K562 (cell line): Measurements from ENCODE around the gene PPP1R14B. TPM values are rescaled to one million over a fixed set of nuclear protein-coding genes. Genes with fewer than 3 reads are reported as not detected.
A peak's percentile ranks its signal among the peaks of the same experiment; 100 is the strongest.

Source experiments
- ATAC-seq: fragments of 200-7000 bp; cut with Tn5 transposase; 3 replicates; pipeline ENCODE4 v1.9.1; 2020; ENCODE audit warnings: moderate library complexity
- BruUV-seq: library from RNA; stranded (reverse); fragments of 400-500 nt; replicated peaks from 2 replicates; lab custom pipeline; 2021; lab: Mats Ljungman, UMichigan
- CTCF ChIA-PET: fragments of 300-600 bp; formaldehyde crosslinking; extraction: SDS; loops from one replicate; lab custom pipeline; 2021; ENCODE audit warnings: low intra/inter-chr PET ratio; lab: Yijun Ruan, JAX
- POLR2A ChIA-PET: fragments of 300-600, 350-650 bp; sonication (Branson Sonifier 250); formaldehyde crosslinking; extraction: SDS; loops from one replicate; lab custom pipeline; 2021; ENCODE audit warnings: antibody characterized with exemption, inconsistent platforms; lab: Yijun Ruan, JAX
- DNase-seq, 4 experiments: peaks; one replicate each; pipeline versions ENCODE4 v3.0.0 to v3.0.0-alpha.2; 2011 to 2018; ENCODE audit warnings: low spot score in 3 of 4, mixed read lengths in 3 of 4; ENCODE audit errors: extremely low read depth in 1 of 4
- FAIRE-seq: peaks from 2 replicates; lab custom pipeline; 2011; peaks lifted over from hg19 to GRCh38; lab: Jason Lieb, UNC
- H2AFZ ChIP-seq: 2 replicates; pipeline ENCODE4 v1.6.0; 2011; ENCODE audit warnings: low read depth, low read length, control low read depth, inconsistent platforms
- H3K27ac ChIP-seq: fragments of 200-600 bp; 3 replicates; pipeline ENCODE4 v1.8.0; 2011; ENCODE audit warnings: low read depth, mild to moderate bottlenecking, control low read depth, inconsistent platforms, low read length, moderate library complexity, mixed read lengths; ENCODE audit errors: extremely low read depth
- H3K27me3 ChIP-seq, 2 experiments: fragments of 300-600 bp in 1 of 2; 2 replicates in 1 of 2; 3 replicates in 1 of 2; pipeline versions ENCODE4 v1.6.0 to v1.8.0; 2011; ENCODE audit warnings: inconsistent platforms in 2 of 2, low read length in 2 of 2, mild to moderate bottlenecking in 1 of 2, mixed read lengths in 1 of 2, moderate library complexity in 1 of 2; ENCODE audit not compliant: control insufficient read depth in 2 of 2, insufficient read depth in 2 of 2
- H3K36me3 ChIP-seq: fragments of 300-600 bp; 3 replicates; pipeline ENCODE4 v1.8.0; 2011; ENCODE audit warnings: mild to moderate bottlenecking, low read length, inconsistent platforms; ENCODE audit not compliant: control insufficient read depth, insufficient read depth
- H3K4me1 ChIP-seq, 2 experiments: fragments of 200-600 bp in 1 of 2; replicated peaks in 1 of 2; 2 replicates in 1 of 2; 3 replicates in 1 of 2; pipeline versions ENCODE4 v1.5.1 to v1.8.0; 2011; ENCODE audit warnings: inconsistent platforms in 2 of 2, low read length in 2 of 2, mild to moderate bottlenecking in 1 of 2, mixed read lengths in 1 of 2, moderate library complexity in 1 of 2; ENCODE audit not compliant: control insufficient read depth in 2 of 2, insufficient read depth in 2 of 2
- H3K4me2 ChIP-seq: 2 replicates; pipeline ENCODE4 v1.6.1; 2011; ENCODE audit warnings: low read length, control low read depth, inconsistent platforms, mixed read lengths; ENCODE audit not compliant: insufficient read depth
- H3K4me3 ChIP-seq: fragments of 200-600 bp; sonication (generic), shearing (Covaris generic); 2 replicates; pipeline ENCODE4 v1.5.1; 2016; ENCODE audit warnings: control low read depth, inconsistent platforms
- H3K79me2 ChIP-seq: fragments of 200-600 bp; 3 replicates; pipeline ENCODE4 v1.8.0; 2011; ENCODE audit warnings: low read length, inconsistent platforms; ENCODE audit not compliant: control insufficient read depth, insufficient read depth
- H3K9ac ChIP-seq, 2 experiments: 2 replicates each; pipeline versions ENCODE4 v1.6.0 to v1.6.1; 2011; ENCODE audit warnings: low read depth in 2 of 2, low read length in 2 of 2, control low read depth in 1 of 2, inconsistent platforms in 1 of 2, mild to moderate bottlenecking in 1 of 2, mixed read lengths in 1 of 2; ENCODE audit not compliant: insufficient read depth in 1 of 2
- H3K9me1 ChIP-seq: one replicate; pipeline ENCODE4 v1.6.0; 2011; ENCODE audit warnings: inconsistent platforms, mild to moderate bottlenecking, low read length, moderate library complexity; ENCODE audit not compliant: control insufficient read depth, insufficient read depth
- H3K9me3 ChIP-seq: replicated peaks from 2 replicates; pipeline ENCODE4 v1.5.1; 2011; ENCODE audit warnings: low read depth, low read length, inconsistent platforms; ENCODE audit not compliant: control insufficient read depth, insufficient read depth
- H4K20me1 ChIP-seq: replicated peaks from 2 replicates; pipeline ENCODE4 v1.6.1; 2011; ENCODE audit warnings: low read length, inconsistent platforms, mixed read lengths; ENCODE audit not compliant: control insufficient read depth, insufficient read depth
- KHSRP ChIP-seq: fragments of 450-650 bp; IDR thresholded peaks from 2 replicates; pipeline ENCODE4 v1.6.1; 2017
- POLR2A ChIP-seq: fragments of 450-650 bp; conservative IDR thresholded peaks from 2 replicates; pipeline ENCODE4 v1.6.1; 2016
- TFAP4 ChIP-seq: sonication (generic); formaldehyde crosslinking; IDR thresholded peaks from 2 replicates; pipeline ENCODE4 v1.8.0; 2022; ENCODE audit warnings: missing genetic modification reagents, mild to moderate bottlenecking, moderate library complexity, borderline replicate concordance
- WGBS: fragments of 100-300 bp; shearing (Covaris generic); methylation state at CpG from one replicate; pipeline ENCODE4 v1.1.6; 2016; ENCODE audit warnings: low coverage, mixed read lengths; ENCODE audit not compliant: insufficient coverage; ENCODE audit errors: missing lambda C conversion rate; 5-methylcytosine and 5-hydroxymethylcytosine counted together
- in situ Hi-C: fragments of 300-500 bp; cut with MboI; formaldehyde crosslinking; loops from 4 replicates; pipeline ENCODE4 v1.15.0; 2018; ENCODE audit warnings: inconsistent platforms, mixed read lengths
- intact Hi-C: fragments of 100-400 bp; cut with micrococcal nuclease; formaldehyde crosslinking; loops from 2 replicates; pipeline ENCODE4 v1.14.2; 2022
- polyA plus RNA-seq, 8 experiments: library from polyadenylated mRNA; depleted of rRNA in 4 of 8; stranded (reverse) in 5 of 8; unstranded in 3 of 8; fragments of >200 nt; fragmentation: Nextera tagmentation in 2 of 8; fragmentation: Illumina TruSeq in 1 of 8; extraction: Ambion mirVana in 2 of 8; extraction: Trizol in 1 of 8; gene quantifications; 2 replicates each; pipeline versions ENCODE4 v1.2.1 to v1.2.3, GENCODE V29; 2011 to 2014; ENCODE audit warnings: inconsistent platforms in 1 of 8, missing spikeins in 1 of 8
- total RNA-seq, 7 experiments: library from RNA; depleted of rRNA in 6 of 7; stranded (reverse); fragments of >200 nt in 6 of 7; fragmentation: Illumina TruSeq in 2 of 7; extraction: Trizol in 2 of 7; gene quantifications; 2 replicates each; pipeline versions ENCODE4 v1.2.1 to v1.2.3, GENCODE V29; 2011 to 2021; ENCODE audit warnings: low replicate concordance in 1 of 7

The PPP1R14B gene
- total and polyA plus RNA-seq, 9 of the 15 experiments (the other 6 are each of a cell fraction or from before 2014, with no cell fraction given): 7.7 to 566 (median 212) TPM

GRCh38 chr11:64208796-64209562 lies 37.8 kb downstream of the PPP1R14B start:
- WGBS: 88% methylated on average over 13 of the region's 18 CpGs
- intact Hi-C loops (loop anchor here (5.0 kb wide), 1 partner anchor 148 kb away; the partner anchor contains the start of gene RPS6KA4), in situ Hi-C loops (no loop called here)
- Histone ChIP-seq H2AFZ (no peak overlapping the region), H4K20me1 (no peaks in the 10 kb centered on the region; the same call in 1 of the 2 replicates), H3K79me2 (peaks cover 47% of the 10 kb centered on the region), H3K9me1 (peaks cover 8% of the 10 kb centered on the region), H3K9me3 (no peaks in the 10 kb centered on the region), H3K36me3 (peaks cover 86% of the 10 kb centered on the region; the same call in 2 of the 3 replicates), H3K4me3 (peak overlapping the region; percentile 77), H3K4me1 (peaks cover 30 to 61% of the 10 kb centered on the region in 2 experiments), H3K27ac (peak overlapping the region; percentile 100), H3K4me2 (peak overlapping the region; percentile 97), H3K27me3 (no peaks in the 10 kb centered on the region), H3K9ac (peak overlapping the region; percentile 99 to 100)
- DNase-seq (no peak), ATAC-seq (no peak), FAIRE-seq (no peak)
- BruUV-seq: no TSS peak
- CTCF ChIA-PET: no interaction called here
- POLR2A ChIA-PET: interaction anchor here (0.6 to 7.8 kb wide), 4 partner anchors 9 to 642 kb away, joined by 3 to 77 read pairs (median 43); partner anchors contain the start of genes NUDT22, STIP1 and TRPT1
- 0 out of 2 replicates have a peak, but pooled peaks have one; percentile 10 for TF ChIP-seq TFAP4 (CRISPR knock-in tag)
- peak; percentile 16; the same call in 1 of the 2 replicates for TF ChIP-seq POLR2A
- no peak for TF ChIP-seq KHSRP
